ENCODE data around the gene SWAP70.
A peak's percentile ranks its signal among the peaks of the same experiment; 100 is the strongest.

SWAP70 gene

DNA sequence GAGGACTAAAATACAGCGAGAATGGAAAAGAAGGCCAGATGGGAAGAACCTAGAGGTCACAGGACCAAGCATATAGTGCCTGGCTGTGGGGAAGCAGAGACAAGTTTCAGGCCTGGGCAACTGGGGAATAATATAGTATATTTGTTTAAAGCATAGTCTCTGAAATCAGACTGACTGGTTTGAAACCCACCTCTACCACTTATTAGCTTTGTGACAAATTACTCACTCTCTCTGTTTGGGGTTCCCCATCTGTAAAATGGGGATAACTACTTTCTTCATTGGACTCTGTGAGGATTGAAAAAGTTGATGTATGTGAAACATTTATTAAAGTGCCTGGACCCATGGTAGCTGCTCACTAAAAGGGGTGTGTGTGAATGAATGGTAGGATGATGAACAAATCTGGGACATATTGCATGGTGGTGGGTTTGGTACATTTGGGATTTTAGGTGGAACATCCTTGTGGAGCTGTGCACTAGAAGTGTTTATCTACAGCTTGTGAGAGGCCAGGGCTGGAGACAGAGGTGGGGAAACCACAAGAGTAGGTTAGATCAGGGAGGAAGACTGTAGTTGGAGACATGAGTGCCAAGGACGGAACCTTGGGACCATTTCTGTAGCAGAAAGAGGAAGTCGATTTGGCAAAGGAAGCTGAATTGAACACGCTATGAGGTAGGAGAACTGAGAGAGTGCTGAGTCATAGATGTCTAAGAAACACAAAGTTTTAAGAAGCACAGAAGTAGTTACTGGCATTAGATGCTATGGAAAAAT, 52.6 kb downstream of the SWAP70 start:
- Mint-ChIP-seq H3K4me1 (ENCODE audit: low read depth) (peaks cover 17% of the 10 kb centered on the region), H3K9me3 (peaks cover 4% of the 10 kb centered on the region)

DNA sequence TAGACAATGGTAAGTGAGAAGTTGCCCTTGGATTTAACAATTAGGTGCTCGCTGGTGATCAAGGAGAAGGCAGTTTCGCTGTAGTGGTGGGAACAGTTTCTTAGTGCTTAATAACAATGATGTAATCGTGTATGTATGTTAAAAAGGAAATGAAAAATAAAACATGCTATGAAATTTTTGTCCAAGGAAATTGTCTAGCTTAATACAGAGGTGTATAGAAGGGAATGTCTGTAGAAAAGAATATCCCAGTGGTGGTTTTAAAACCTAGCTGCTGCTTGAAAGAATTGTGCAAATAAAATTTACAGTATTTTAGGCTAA, 53.1 kb downstream of the SWAP70 start:
- H3K9me3 Mint-ChIP-seq, result peaks cover 4% of the 10 kb centered on the region
- H3K4me1 Mint-ChIP-seq (ENCODE audit: low read depth), result peaks cover 17% of the 10 kb centered on the region
- peak overlapping the region; percentile 39 for H3K4me3 Mint-ChIP-seq
- H3K27me3 Mint-ChIP-seq (ENCODE audit: low read depth), result peaks cover under 1% of the 10 kb centered on the region
- peaks cover 23% of the 10 kb centered on the region for H3K36me3 Mint-ChIP-seq (ENCODE audit: low read depth)
- peak overlapping the region; percentile 49 for H3K27ac Mint-ChIP-seq

More for the DNA sequence above, 52.6 kb downstream of the SWAP70 start:
- Mint-ChIP-seq H3K36me3 (ENCODE audit: low read depth) (peaks cover 23% of the 10 kb centered on the region), H3K4me3 (peak overlapping the region; percentile 39), H3K27me3 (ENCODE audit: low read depth) (peaks cover 4% of the 10 kb centered on the region), H3K27ac (peak overlapping the region; percentile 49)

DNA sequence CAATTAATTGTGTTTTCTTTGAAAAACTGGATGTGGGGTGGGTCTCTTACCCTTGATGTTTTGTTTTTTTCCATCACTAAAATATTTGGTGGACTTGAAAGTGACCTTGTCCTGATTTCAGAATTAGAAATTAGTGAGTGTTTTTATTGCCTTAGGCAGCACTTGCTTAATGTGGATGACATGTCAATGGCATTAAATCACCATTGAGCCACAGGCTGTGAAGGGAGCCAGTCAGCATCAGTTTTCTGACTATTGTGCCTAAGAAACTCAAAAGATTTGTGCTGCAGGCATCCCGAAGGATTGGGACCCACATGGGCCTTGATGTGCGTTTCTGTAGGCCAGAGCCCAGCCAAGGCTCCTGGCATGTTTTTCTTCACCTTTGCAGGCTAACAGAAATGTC, 53.8 kb downstream of the SWAP70 start:
- no peak overlapping the region for H3K27ac Mint-ChIP-seq
- no peak overlapping the region for H3K4me3 Mint-ChIP-seq
- no peaks in the 10 kb centered on the region for H3K27me3 Mint-ChIP-seq (ENCODE audit: low read depth)
- peaks cover 17% of the 10 kb centered on the region for H3K4me1 Mint-ChIP-seq (ENCODE audit: low read depth)
- peaks cover 4% of the 10 kb centered on the region for H3K9me3 Mint-ChIP-seq
- H3K36me3 Mint-ChIP-seq (ENCODE audit: low read depth), result peaks cover 23% of the 10 kb centered on the region

DNA sequence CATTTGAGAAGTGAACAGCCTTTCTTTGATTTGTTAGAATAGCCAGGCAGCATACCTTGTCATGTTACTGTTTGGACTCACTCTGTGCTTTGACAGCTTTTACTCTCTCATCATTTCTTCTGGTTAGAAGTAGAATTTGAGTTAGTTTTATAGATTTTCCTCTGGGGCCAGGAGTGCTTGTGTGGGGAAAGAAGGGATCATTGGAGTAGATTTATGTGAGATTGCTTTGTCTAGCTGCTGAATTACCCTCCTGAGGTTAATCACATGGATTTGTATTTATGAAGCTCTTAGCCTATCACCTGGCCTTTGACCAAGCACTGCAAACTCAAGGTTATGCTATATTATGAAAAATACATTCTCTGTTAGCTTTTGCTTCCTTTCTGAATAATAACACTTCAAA, 54.3 kb downstream of the SWAP70 start:
- Mint-ChIP-seq H3K36me3 (ENCODE audit: low read depth) (peaks cover 23% of the 10 kb centered on the region), H3K9me3 (peaks cover 4% of the 10 kb centered on the region), H3K27me3 (ENCODE audit: low read depth) (no peaks in the 10 kb centered on the region), H3K27ac (no peak overlapping the region), H3K4me3 (no peak overlapping the region), H3K4me1 (ENCODE audit: low read depth) (peaks cover 17% of the 10 kb centered on the region)

DNA sequence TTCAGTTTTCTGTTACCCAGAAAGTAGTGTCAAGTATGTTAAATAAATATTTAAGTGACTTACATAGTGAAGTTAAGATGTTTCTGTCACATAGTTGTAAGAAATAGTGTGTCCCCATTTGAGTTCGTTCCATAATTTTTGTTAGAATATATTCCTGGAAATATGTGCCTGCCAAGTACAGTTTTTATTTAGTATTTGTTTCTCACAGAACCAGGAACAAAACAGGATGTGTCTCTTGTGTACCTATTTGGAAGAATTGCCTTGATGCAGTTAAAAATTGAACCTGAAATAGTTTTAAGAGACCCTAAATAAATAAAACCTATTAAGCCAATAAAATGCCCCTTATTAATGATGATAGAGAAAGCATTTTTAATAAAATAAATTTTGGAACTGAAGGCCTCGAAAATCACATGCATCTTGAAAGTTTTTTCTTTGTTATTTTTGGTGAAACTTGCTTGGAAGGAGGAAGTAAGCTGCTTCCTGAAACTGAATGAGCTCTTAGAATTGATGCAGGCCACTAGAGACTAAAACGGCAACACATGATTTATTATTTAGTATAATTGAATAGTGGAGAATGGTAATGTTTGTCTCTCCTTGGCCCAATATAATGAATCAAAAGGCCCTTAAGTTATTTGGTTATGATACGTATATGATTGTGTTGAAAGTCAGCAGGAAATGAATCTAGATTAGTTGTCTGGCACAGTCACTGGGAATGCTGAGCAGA, 55.9 kb downstream of the SWAP70 start:
- peak overlapping the region; percentile 60 for H3K27ac Mint-ChIP-seq
- peaks cover 4% of the 10 kb centered on the region for H3K9me3 Mint-ChIP-seq
- peaks cover 20% of the 10 kb centered on the region for H3K36me3 Mint-ChIP-seq (ENCODE audit: low read depth)
- H3K4me3 Mint-ChIP-seq, result no peak overlapping the region
- peaks cover 17% of the 10 kb centered on the region for H3K4me1 Mint-ChIP-seq (ENCODE audit: low read depth)
- no peaks in the 10 kb centered on the region for H3K27me3 Mint-ChIP-seq (ENCODE audit: low read depth)

DNA sequence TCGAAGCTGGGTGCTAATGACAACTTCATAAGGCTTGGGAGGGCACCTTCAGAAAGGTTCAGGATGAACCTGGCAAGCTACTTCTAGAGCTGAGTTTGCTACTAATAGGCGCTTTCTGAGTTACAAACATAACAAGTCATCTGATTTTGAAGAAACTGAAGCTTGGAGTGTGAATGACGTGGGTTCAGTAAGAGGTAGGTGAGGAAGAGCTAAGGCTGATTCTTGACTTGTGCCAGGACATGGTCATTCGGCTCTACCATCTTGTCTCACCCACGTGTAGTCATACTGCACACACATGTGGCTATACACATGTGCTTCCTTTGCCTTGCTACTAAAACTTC, 56.4 kb downstream of the SWAP70 start:
- H3K27me3 Mint-ChIP-seq (ENCODE audit: low read depth), result no peaks in the 10 kb centered on the region
- no peak overlapping the region for H3K4me3 Mint-ChIP-seq
- H3K4me1 Mint-ChIP-seq (ENCODE audit: low read depth), result peaks cover 17% of the 10 kb centered on the region
- peaks cover 4% of the 10 kb centered on the region for H3K9me3 Mint-ChIP-seq
- peak overlapping the region; percentile 60 for H3K27ac Mint-ChIP-seq
- peaks cover 19% of the 10 kb centered on the region for H3K36me3 Mint-ChIP-seq (ENCODE audit: low read depth)

DNA sequence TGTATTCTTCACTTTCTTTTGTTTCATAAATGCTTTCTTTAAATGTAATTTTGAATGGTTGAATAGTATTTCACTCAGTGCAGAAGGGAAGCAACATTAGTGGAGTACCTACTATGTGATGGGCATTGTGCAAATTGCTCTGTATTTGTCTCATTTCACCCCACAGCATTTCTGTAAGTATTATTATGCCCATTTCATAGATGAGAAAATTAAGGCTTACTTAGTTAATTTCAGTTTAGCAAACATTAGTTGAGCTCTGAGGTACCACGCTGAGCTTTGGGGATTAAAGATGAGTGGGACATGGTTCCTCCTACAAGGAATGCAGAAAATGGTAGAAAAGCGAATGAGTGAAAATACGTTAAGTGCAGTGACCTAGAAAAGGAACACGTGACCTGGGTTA, 58.1 kb downstream of the SWAP70 start:
- no peaks in the 10 kb centered on the region for H3K27me3 Mint-ChIP-seq (ENCODE audit: low read depth)
- peaks cover 10% of the 10 kb centered on the region for H3K4me1 Mint-ChIP-seq (ENCODE audit: low read depth)
- H3K27ac Mint-ChIP-seq, result no peak overlapping the region
- no peaks in the 10 kb centered on the region for H3K9me3 Mint-ChIP-seq
- H3K36me3 Mint-ChIP-seq (ENCODE audit: low read depth), result peaks cover 5% of the 10 kb centered on the region
- no peak overlapping the region for H3K4me3 Mint-ChIP-seq

DNA sequence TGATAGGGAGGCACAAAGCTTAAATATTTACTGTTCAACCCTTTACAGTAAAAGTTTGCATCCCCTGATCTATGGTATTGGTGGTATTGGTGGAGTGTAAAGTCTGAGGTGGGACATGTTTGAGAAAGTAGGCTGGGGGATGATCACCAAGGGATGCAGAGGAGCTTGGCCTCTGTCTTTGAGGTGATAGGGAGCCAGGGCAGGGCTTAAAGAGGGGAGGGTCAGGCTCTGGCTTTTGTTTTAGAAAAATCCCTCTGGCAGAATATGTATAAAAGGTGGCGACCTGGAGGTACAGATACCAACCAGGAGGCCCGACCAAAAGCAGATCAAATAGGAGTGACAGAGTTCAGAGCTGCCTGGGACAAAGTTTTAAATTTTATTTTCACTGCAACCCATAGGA, 59.0 kb downstream of the SWAP70 start:
- H3K4me1 Mint-ChIP-seq (ENCODE audit: low read depth), result peaks cover 9% of the 10 kb centered on the region
- H3K4me3 Mint-ChIP-seq, result no peak overlapping the region
- no peaks in the 10 kb centered on the region for H3K9me3 Mint-ChIP-seq
- H3K27ac Mint-ChIP-seq, result no peak overlapping the region
- H3K36me3 Mint-ChIP-seq (ENCODE audit: low read depth), result peaks cover 6% of the 10 kb centered on the region
- no peaks in the 10 kb centered on the region for H3K27me3 Mint-ChIP-seq (ENCODE audit: low read depth)

DNA sequence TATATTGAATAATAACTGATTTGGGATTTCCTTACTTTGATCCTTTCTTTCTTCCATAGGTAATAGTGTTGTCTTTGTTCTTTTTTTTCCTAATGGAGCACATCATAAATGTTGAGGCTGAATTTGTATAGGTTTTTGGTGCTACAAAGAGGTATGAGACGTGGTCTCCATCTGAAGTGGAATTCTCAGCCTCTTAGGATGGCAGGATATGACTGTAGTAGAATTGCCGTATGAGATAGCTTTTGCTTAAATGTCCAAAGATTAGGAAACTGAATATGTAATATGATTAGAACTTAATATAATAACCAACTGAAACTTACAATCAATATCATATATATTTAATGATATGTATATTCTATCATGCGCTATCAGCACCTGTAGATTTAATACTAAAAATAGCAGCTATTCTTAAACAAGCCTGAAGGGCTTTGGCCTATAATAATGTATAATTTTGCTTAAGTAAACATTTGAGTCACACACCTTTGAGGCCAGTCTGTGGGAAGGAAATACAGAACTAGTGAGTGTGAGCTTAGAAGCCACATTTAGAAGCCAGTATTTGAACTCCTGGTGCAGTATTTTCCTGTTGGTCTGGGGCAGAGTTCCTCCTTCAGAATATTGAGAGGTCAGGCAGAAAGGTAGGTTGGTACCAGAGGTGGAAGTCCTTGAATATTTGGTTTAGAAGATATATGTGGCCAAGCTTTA, 62.6 kb downstream of the SWAP70 start:
- H3K36me3 Mint-ChIP-seq (ENCODE audit: low read depth), result peaks cover 2% of the 10 kb centered on the region
- no peak overlapping the region for H3K4me3 Mint-ChIP-seq
- no peaks in the 10 kb centered on the region for H3K27me3 Mint-ChIP-seq (ENCODE audit: low read depth)
- H3K27ac Mint-ChIP-seq, result no peak overlapping the region
- H3K9me3 Mint-ChIP-seq, result no peaks in the 10 kb centered on the region
- peaks cover 2% of the 10 kb centered on the region for H3K4me1 Mint-ChIP-seq (ENCODE audit: low read depth)

DNA sequence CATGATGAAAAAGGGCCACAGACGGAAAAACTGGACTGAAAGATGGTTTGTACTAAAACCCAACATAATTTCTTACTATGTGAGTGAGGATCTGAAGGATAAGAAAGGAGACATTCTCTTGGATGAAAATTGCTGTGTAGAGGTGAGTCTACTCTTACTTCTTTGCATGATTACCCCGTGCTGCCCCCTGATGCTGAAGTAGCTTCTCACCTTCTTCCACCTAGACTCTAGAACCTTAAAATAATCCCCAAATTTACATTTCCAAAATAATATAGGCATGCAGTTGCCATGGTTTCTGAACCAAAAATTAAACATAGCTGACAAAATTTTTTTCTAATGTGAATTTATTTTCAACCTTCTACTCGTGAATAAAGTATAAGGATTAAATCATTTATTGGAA, 64.2 kb downstream of the SWAP70 start:
- Mint-ChIP-seq H3K4me3 (no peak overlapping the region), H3K4me1 (ENCODE audit: low read depth) (peaks cover 2% of the 10 kb centered on the region), H3K9me3 (no peaks in the 10 kb centered on the region), H3K36me3 (ENCODE audit: low read depth) (peaks cover 4% of the 10 kb centered on the region), H3K27ac (no peak overlapping the region), H3K27me3 (ENCODE audit: low read depth) (no peaks in the 10 kb centered on the region)

DNA sequence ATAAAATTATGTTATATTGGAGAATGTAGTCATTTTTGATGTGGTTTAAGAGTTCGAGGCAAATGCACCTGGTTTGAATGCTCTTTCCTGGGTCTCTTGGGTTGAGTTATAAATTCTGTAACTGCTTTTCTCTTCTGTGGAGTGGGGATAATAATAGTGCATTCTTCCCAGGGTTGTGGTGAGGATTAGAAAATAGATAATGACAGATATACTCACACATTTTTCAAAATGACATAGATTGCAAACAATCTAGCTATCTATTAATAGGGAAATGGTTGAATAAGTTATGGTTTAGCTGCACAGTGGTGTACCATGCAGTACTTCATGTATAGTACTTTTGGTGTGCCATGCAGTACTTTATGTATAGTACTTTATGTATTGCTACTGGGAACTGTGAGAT, 67.4 kb downstream of the SWAP70 start:
- no peaks in the 10 kb centered on the region for H3K27me3 Mint-ChIP-seq (ENCODE audit: low read depth)
- H3K27ac Mint-ChIP-seq, result no peak overlapping the region
- H3K4me3 Mint-ChIP-seq, result no peak overlapping the region
- H3K4me1 Mint-ChIP-seq (ENCODE audit: low read depth), result peaks cover 3% of the 10 kb centered on the region
- peaks cover 21% of the 10 kb centered on the region for H3K36me3 Mint-ChIP-seq (ENCODE audit: low read depth)
- H3K9me3 Mint-ChIP-seq, result peaks cover 13% of the 10 kb centered on the region

DNA sequence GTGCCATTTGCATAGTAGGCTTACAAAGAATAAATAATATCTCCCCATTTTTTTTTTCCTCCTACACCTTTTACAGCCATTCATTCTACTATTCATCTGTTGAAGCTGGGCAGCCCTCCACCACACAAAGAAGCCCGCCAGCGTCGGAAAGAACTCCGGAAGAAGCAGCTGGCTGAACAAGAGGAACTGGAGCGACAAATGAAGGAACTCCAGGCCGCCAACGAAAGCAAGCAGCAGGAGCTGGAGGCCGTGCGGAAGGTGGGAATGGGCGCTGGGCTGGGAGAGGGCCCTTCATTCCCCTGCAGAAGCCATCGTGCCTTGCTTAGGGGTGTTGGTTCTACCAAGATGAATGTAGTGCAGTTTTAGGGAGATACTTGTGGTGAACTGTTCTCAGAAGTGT, 68.6 kb downstream of the SWAP70 start:
- H3K36me3 Mint-ChIP-seq (ENCODE audit: low read depth), result peaks cover 27% of the 10 kb centered on the region
- no peak overlapping the region for H3K27ac Mint-ChIP-seq
- H3K4me3 Mint-ChIP-seq, result no peak overlapping the region
- no peaks in the 10 kb centered on the region for H3K27me3 Mint-ChIP-seq (ENCODE audit: low read depth)
- peaks cover 20% of the 10 kb centered on the region for H3K9me3 Mint-ChIP-seq
- H3K4me1 Mint-ChIP-seq (ENCODE audit: low read depth), result peaks cover 1% of the 10 kb centered on the region

DNA sequence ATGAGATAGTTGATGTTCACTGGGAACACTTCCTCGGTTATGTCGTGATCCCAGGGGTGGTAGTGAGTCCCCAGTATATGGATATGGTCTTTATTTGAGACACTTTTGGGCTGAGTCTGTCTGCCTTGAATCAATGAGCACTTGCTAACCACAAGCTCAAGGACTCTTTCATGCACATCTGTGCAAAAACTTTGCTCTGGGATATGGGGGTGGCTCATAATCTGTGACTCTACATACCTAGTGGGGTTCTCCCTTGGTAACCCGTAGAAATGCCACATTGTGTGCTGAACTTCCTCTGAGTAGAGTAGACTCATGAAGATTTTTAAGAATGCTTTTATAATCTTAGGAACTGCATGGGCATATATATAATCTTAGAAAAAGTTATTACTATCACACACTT, 69.3 kb downstream of the SWAP70 start:
- Mint-ChIP-seq H3K4me1 (ENCODE audit: low read depth) (peaks cover 4% of the 10 kb centered on the region), H3K36me3 (ENCODE audit: low read depth) (peaks cover 28% of the 10 kb centered on the region), H3K4me3 (no peak overlapping the region), H3K27me3 (ENCODE audit: low read depth) (no peaks in the 10 kb centered on the region), H3K27ac (no peak overlapping the region), H3K9me3 (peaks cover 20% of the 10 kb centered on the region)

DNA sequence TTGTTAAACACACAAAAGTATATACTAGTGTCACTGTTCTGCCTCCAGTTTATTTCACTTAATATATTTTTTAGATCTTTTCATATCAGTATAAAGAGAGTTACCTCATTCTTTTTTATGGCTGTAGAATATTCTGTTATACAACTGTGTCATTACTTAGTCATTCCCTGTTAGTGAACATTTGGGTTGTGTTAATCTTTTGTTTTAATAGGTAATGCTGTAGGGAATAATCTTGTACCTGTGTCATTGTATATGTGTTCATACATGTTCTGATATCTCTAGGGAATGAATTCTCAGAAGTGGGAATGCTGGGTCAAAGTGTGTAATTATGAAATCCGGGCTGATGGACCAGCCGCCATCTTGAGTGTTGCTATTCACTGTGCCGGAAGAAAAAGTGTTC, 71.4 kb downstream of the SWAP70 start:
- peaks cover 21% of the 10 kb centered on the region for H3K4me1 Mint-ChIP-seq (ENCODE audit: low read depth)
- peaks cover 38% of the 10 kb centered on the region for H3K36me3 Mint-ChIP-seq (ENCODE audit: low read depth)
- H3K27ac Mint-ChIP-seq, result no peak overlapping the region
- peaks cover 20% of the 10 kb centered on the region for H3K9me3 Mint-ChIP-seq
- H3K4me3 Mint-ChIP-seq, result no peak overlapping the region
- H3K27me3 Mint-ChIP-seq (ENCODE audit: low read depth), result no peaks in the 10 kb centered on the region

DNA sequence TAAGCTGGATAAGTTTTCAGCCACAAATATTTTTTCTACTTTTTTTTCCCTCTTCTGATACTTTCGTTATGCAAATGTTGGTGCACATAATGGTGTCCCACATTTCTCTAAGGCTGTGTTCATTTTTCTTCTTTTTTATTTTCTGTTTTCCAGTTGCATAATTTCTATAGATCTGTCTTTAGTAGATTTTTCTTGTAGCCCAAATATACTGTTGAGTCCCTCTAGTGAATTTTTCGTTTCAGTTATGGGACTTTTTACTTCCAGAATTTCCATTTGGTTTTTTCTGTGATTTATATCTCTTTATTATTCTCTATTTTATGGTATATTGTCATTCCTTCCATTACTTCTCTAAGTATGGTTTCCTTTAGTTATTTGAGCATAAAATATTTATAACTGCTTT, 72.0 kb downstream of the SWAP70 start:
- Mint-ChIP-seq H3K4me1 (ENCODE audit: low read depth) (peaks cover 21% of the 10 kb centered on the region), H3K27ac (no peak overlapping the region), H3K27me3 (ENCODE audit: low read depth) (no peaks in the 10 kb centered on the region), H3K36me3 (ENCODE audit: low read depth) (peaks cover 38% of the 10 kb centered on the region), H3K4me3 (no peak overlapping the region), H3K9me3 (peaks cover 20% of the 10 kb centered on the region)

Data from T-helper 1 cell treated with Interleukin-12 subunit alpha and Interleukin-12 subunit beta and Interleukin-4 antibody, amounts not matched to agents 30 μg/mL and 1 μg/mL, for 36 hours (primary cell).